Activated naive CD8-positive, alpha-beta T cell treated with anti-CD3 and anti-CD28 coated beads for 36 hours (primary cell): ENCODE results near the gene SPINK4. TPM values are rescaled to one million over a fixed set of nuclear protein-coding genes. Genes with fewer than 3 reads are reported as not detected.
A peak's percentile ranks its signal among the peaks of the same experiment; 100 is the strongest.

Experiments used
- DNase-seq: peaks from one replicate; pipeline ENCODE4 v3.0.0; 2021
- H3K27ac Mint-ChIP-seq: one replicate; pipeline ENCODE4 v1.8.0; 2022; ENCODE audit warnings: mild to moderate bottlenecking, moderate library complexity, mixed read lengths
- H3K27me3 Mint-ChIP-seq: one replicate; pipeline ENCODE4 v1.8.0; 2022; ENCODE audit warnings: mild to moderate bottlenecking, mixed read lengths
- H3K36me3 Mint-ChIP-seq: one replicate; pipeline ENCODE4 v1.8.0; 2021; ENCODE audit warnings: mild to moderate bottlenecking, mixed read lengths
- H3K4me1 Mint-ChIP-seq: one replicate; pipeline ENCODE4 v1.8.0; 2021; ENCODE audit warnings: mixed read lengths
- H3K4me3 Mint-ChIP-seq: one replicate; pipeline ENCODE4 v1.8.0; 2022; ENCODE audit warnings: mild to moderate bottlenecking, moderate library complexity, mixed read lengths
- H3K9me3 Mint-ChIP-seq: one replicate; pipeline ENCODE4 v1.8.0; 2022; ENCODE audit warnings: mixed read lengths
- total RNA-seq, 2 experiments: library from RNA; stranded (reverse); gene quantifications; one replicate each; pipeline ENCODE4 v1.2.3, GENCODE V29; 2021

Gene SPINK4
- total RNA-seq, 2 experiments from 2014 or later, result not detected

- no peaks in the 10 kb centered on the region for H3K9me3 Mint-ChIP-seq
- H3K36me3 Mint-ChIP-seq, result peaks cover 44% of the 10 kb centered on the region
- H3K4me3 Mint-ChIP-seq, result peak overlapping the region; percentile 88
- no peaks in the 10 kb centered on the region for H3K27me3 Mint-ChIP-seq
- DNase-seq, result peak; percentile 54
- H3K4me1 Mint-ChIP-seq, result peaks cover 48% of the 10 kb centered on the region
- H3K27ac Mint-ChIP-seq, result peak overlapping the region; percentile 87
Measured at GRCh38 chr9:33264003-33264472, 24.1 kb downstream of the SPINK4 start.

GRCh38 chr9:33264473-33265177 is 24.7 kb downstream of the SPINK4 start, which contains the start of the genes BAG1 and CHMP5:
Gene BAG1 (minus strand): TSS chr9:33264708.
Gene CHMP5 (plus strand): TSS chr9:33265049. CDS start chr9:33265079, 30 bp downstream.
- Mint-ChIP-seq H3K9me3 (no peaks in the 10 kb centered on the region), H3K4me3 (peak within 1 kb of the TSS; percentile 90), H3K36me3 (peaks cover 43% of the 10 kb centered on the region), H3K27ac (peak within 1 kb of the TSS; percentile 92), H3K4me1 (peaks cover 46% of the 10 kb centered on the region), H3K27me3 (no peaks in the 10 kb centered on the region)
- DNase-seq, result peak; percentile 99

- peak overlapping the region; percentile 90 for H3K4me3 Mint-ChIP-seq
- peak overlapping the region; percentile 92 for H3K27ac Mint-ChIP-seq
- DNase-seq, result no peak
- H3K27me3 Mint-ChIP-seq, result no peaks in the 10 kb centered on the region
- no peaks in the 10 kb centered on the region for H3K9me3 Mint-ChIP-seq
- peaks cover 36% of the 10 kb centered on the region for H3K36me3 Mint-ChIP-seq
- H3K4me1 Mint-ChIP-seq, result peaks cover 43% of the 10 kb centered on the region
Measured at GRCh38 chr9:33265211-33265865, 25.4 kb downstream of the SPINK4 start.

GRCh38 chr9:33267151-33267767 is 27.3 kb downstream of the SPINK4 start:
- peaks cover 30% of the 10 kb centered on the region for H3K4me1 Mint-ChIP-seq

GRCh38 chr9:33270146-33270545 is 30.2 kb downstream of the SPINK4 start:
- DNase-seq, result no peak
- Mint-ChIP-seq H3K4me1 (peaks cover 26% of the 10 kb centered on the region), H3K27me3 (no peaks in the 10 kb centered on the region), H3K36me3 (peaks cover 16% of the 10 kb centered on the region), H3K27ac (no peak overlapping the region), H3K4me3 (no peak overlapping the region), H3K9me3 (no peaks in the 10 kb centered on the region)

More at GRCh38 chr9:33267151-33267767, 27.3 kb downstream of the SPINK4 start:
- Mint-ChIP-seq H3K36me3 (peaks cover 30% of the 10 kb centered on the region), H3K27me3 (no peaks in the 10 kb centered on the region), H3K27ac (peak overlapping the region; percentile 49), H3K4me3 (no peak overlapping the region), H3K9me3 (no peaks in the 10 kb centered on the region)
- DNase-seq, result no peak

GRCh38 chr9:33272061-33272460 is 32.1 kb downstream of the SPINK4 start:
- Mint-ChIP-seq H3K4me1 (peaks cover 14% of the 10 kb centered on the region), H3K36me3 (peaks cover 8% of the 10 kb centered on the region), H3K27ac (no peak overlapping the region), H3K27me3 (no peaks in the 10 kb centered on the region), H3K4me3 (no peak overlapping the region), H3K9me3 (no peaks in the 10 kb centered on the region)
- DNase-seq, result no peak

- H3K9me3 Mint-ChIP-seq, result no peaks in the 10 kb centered on the region
- H3K27me3 Mint-ChIP-seq, result no peaks in the 10 kb centered on the region
- no peak overlapping the region for H3K27ac Mint-ChIP-seq
- no peak overlapping the region for H3K4me3 Mint-ChIP-seq
- DNase-seq, result no peak
- peaks cover 12% of the 10 kb centered on the region for H3K36me3 Mint-ChIP-seq
- H3K4me1 Mint-ChIP-seq, result peaks cover 7% of the 10 kb centered on the region
Measured at GRCh38 chr9:33273266-33273971, 33.5 kb downstream of the SPINK4 start.

GRCh38 chr9:33273972-33274328 is 34.0 kb downstream of the SPINK4 start:
- H3K9me3 Mint-ChIP-seq, result no peaks in the 10 kb centered on the region
- no peaks in the 10 kb centered on the region for H3K27me3 Mint-ChIP-seq
- peaks cover 7% of the 10 kb centered on the region for H3K4me1 Mint-ChIP-seq
- H3K4me3 Mint-ChIP-seq, result no peak overlapping the region
- H3K27ac Mint-ChIP-seq, result no peak overlapping the region
- no peak for DNase-seq
- H3K36me3 Mint-ChIP-seq, result peaks cover 12% of the 10 kb centered on the region

GRCh38 chr9:33277484-33277883 is 37.5 kb downstream of the SPINK4 start:
- peaks cover 13% of the 10 kb centered on the region for H3K36me3 Mint-ChIP-seq

GRCh38 chr9:33285502-33285901 is 45.5 kb downstream of the SPINK4 start:
- Mint-ChIP-seq H3K36me3 (peaks cover 5% of the 10 kb centered on the region), H3K9me3 (no peaks in the 10 kb centered on the region), H3K4me3 (no peak overlapping the region), H3K27me3 (no peaks in the 10 kb centered on the region), H3K4me1 (peaks cover 9% of the 10 kb centered on the region), H3K27ac (no peak overlapping the region)
- no peak for DNase-seq

More at GRCh38 chr9:33277484-33277883, 37.5 kb downstream of the SPINK4 start:
- H3K27me3 Mint-ChIP-seq, result no peaks in the 10 kb centered on the region
- H3K9me3 Mint-ChIP-seq, result no peaks in the 10 kb centered on the region
- no peak overlapping the region for H3K4me3 Mint-ChIP-seq
- H3K27ac Mint-ChIP-seq, result no peak overlapping the region
- H3K4me1 Mint-ChIP-seq, result peaks cover 9% of the 10 kb centered on the region
- no peak for DNase-seq

GRCh38 chr9:33287087-33287490 is 47.1 kb downstream of the SPINK4 start:
- no peaks in the 10 kb centered on the region for H3K27me3 Mint-ChIP-seq
- H3K9me3 Mint-ChIP-seq, result no peaks in the 10 kb centered on the region
- peaks cover 15% of the 10 kb centered on the region for H3K36me3 Mint-ChIP-seq
- H3K4me1 Mint-ChIP-seq, result peaks cover 24% of the 10 kb centered on the region
- peak; percentile 39 for DNase-seq
- H3K27ac Mint-ChIP-seq, result peak overlapping the region; percentile 18
- H3K4me3 Mint-ChIP-seq, result no peak overlapping the region

- peaks cover 26% of the 10 kb centered on the region for H3K36me3 Mint-ChIP-seq
- H3K27me3 Mint-ChIP-seq, result no peaks in the 10 kb centered on the region
- no peak for DNase-seq
- peak overlapping the region; percentile 100 for H3K27ac Mint-ChIP-seq
- H3K4me1 Mint-ChIP-seq, result peaks cover 36% of the 10 kb centered on the region
- H3K9me3 Mint-ChIP-seq, result no peaks in the 10 kb centered on the region
- no peak overlapping the region for H3K4me3 Mint-ChIP-seq
Measured at GRCh38 chr9:33288235-33288634, 48.3 kb downstream of the SPINK4 start.

GRCh38 chr9:33288828-33289483 is 49.0 kb downstream of the SPINK4 start:
- Mint-ChIP-seq H3K4me1 (peaks cover 41% of the 10 kb centered on the region), H3K4me3 (peak overlapping the region; percentile 98), H3K36me3 (peaks cover 28% of the 10 kb centered on the region), H3K27ac (peak overlapping the region; percentile 100), H3K27me3 (no peaks in the 10 kb centered on the region), H3K9me3 (no peaks in the 10 kb centered on the region)
- DNase-seq, result no peak

- peak; percentile 40 for DNase-seq
- H3K36me3 Mint-ChIP-seq, result peaks cover 31% of the 10 kb centered on the region
- H3K4me3 Mint-ChIP-seq, result peak overlapping the region; percentile 98
- peaks cover 47% of the 10 kb centered on the region for H3K4me1 Mint-ChIP-seq
- H3K27me3 Mint-ChIP-seq, result no peaks in the 10 kb centered on the region
- H3K9me3 Mint-ChIP-seq, result no peaks in the 10 kb centered on the region
- H3K27ac Mint-ChIP-seq, result peak overlapping the region; percentile 100
Measured at GRCh38 chr9:33289496-33289895, 49.5 kb downstream of the SPINK4 start.
